RWPE1 (cell line): ENCODE measurements around the gene GTF3C2.

Experiments
- CTCF ChIA-PET: fragments of 350-600 bp; sonication (Branson Sonifier 250); formaldehyde crosslinking; extraction: SDS; loops from one replicate; lab custom pipeline; 2021; lab: Yijun Ruan, JAX
- POLR2A ChIA-PET: fragments of 400-600 bp; formaldehyde crosslinking; extraction: SDS; loops from one replicate; lab custom pipeline; 2020; ENCODE audit warnings: antibody characterized with exemption; ENCODE audit not compliant: low non-redundant PET; lab: Yijun Ruan, JAX
- DNase-seq: peaks from one replicate; pipeline ENCODE4 v3.0.0; 2012; ENCODE audit warnings: low spot score
- H3K27ac ChIP-seq: fragments of 450-650 bp; 2 replicates; pipeline ENCODE4 v1.5.1; 2017
- TF ChIP-seq, protein P1 (sequence below): fragments of 450-650 bp; conservative IDR thresholded peaks from 2 replicates; pipeline ENCODE4 v1.5.1; 2017; ENCODE audit warnings: low read depth, mild to moderate bottlenecking

Gene GTF3C2

DNA sequence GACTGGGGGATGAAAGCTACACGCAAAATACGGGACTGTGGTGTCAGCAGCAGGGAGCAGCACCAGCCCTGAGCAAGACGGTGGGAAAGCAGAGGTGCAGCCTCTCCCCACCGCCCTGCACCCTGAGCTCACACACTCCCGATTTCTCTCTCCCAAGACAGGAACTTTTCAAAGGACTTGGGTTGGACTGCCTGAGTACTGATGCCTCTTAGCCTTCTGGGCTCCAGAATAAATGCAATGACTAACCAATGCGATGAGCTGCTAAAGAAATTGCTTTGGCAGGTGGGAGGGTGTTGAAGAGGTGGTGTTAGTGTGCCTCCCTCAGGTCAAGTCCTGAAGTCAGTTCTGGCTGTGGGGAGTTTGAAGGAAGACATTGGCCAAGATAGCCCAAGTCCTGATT is 64.7 kb downstream of the GTF3C2 start:
- TF ChIP-seq, protein P1, sequence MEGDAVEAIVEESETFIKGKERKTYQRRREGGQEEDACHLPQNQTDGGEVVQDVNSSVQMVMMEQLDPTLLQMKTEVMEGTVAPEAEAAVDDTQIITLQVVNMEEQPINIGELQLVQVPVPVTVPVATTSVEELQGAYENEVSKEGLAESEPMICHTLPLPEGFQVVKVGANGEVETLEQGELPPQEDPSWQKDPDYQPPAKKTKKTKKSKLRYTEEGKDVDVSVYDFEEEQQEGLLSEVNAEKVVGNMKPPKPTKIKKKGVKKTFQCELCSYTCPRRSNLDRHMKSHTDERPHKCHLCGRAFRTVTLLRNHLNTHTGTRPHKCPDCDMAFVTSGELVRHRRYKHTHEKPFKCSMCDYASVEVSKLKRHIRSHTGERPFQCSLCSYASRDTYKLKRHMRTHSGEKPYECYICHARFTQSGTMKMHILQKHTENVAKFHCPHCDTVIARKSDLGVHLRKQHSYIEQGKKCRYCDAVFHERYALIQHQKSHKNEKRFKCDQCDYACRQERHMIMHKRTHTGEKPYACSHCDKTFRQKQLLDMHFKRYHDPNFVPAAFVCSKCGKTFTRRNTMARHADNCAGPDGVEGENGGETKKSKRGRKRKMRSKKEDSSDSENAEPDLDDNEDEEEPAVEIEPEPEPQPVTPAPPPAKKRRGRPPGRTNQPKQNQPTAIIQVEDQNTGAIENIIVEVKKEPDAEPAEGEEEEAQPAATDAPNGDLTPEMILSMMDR, result no peak
- ChIA-PET CTCF (interaction anchor here (0.6 to 2.3 kb wide), 4 partner anchors 11 to 840 kb away, joined by 3 to 12 read pairs (median 7); no protein-coding TSS in a partner anchor), POLR2A (no interaction called here)
- no peak overlapping the region for H3K27ac ChIP-seq
- no peak for DNase-seq

DNA sequence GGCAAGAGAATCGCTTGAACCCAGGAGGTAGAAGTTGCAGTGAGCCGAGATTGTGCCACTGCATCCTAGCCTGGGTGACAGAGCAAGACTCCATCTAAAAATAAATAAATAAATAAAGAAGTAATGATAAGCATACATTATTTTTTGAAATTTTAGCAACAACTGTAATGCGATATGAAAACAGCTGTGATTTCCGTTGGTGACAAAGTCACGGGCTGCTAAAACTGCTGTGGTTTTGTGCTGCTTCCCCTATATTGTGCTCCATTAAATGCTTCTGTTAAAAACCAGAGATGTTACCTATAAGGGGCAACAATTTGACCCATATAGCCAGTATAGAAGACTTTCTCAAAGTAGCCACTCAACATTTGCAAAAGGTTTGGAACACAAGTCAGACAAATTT is 66.0 kb downstream of the GTF3C2 start:
- POLR2A ChIA-PET, result no interaction called here
- no peak overlapping the region for H3K27ac ChIP-seq
- CTCF ChIA-PET, result no interaction called here
- TF ChIP-seq, protein P1, result no peak
- DNase-seq, result no peak

DNA sequence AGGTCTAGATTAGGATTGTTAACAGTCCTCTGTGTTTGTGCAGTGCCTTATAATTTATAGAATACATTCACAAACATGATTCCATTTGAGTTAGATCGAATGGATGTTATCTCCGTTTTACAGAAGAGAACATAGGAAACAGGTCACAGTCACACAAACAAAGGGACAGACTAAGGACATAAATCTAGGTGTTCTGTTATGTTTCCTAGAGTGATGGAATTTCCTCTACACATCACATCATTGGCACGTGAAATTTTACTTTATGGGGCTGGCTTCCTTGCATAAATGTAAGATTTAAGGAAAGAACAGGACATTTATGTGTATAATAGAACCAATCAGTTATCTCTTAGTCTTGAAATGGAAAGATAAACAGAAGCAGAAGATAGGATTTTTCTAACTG is 68.0 kb downstream of the GTF3C2 start:
- H3K27ac ChIP-seq, result no peak overlapping the region
- ChIA-PET CTCF (interaction anchor here (0.9 kb wide), 1 partner anchor 9 kb away, joined by 5 read pairs; no protein-coding TSS in a partner anchor), POLR2A (no interaction called here)
- no peak for DNase-seq
- TF ChIP-seq, protein P1, result no peak

DNA sequence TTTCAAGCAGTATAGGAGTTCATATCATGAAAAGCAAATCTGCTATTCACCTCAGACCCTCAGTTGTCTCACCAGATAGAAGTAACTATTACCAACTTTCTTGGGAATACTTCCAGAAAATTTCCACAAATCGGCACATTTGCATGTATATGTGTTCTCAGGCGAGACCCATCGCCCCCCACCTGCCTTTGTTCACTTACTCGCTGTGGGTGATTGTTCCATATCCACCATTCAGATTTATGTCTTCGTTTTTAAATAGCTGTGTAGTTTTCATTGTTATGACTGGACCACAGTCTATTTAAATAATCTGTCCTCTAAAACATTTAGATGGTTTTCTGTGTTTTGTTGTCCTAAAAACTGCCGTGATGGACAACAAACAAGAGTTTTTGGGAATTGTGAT is 71.1 kb downstream of the GTF3C2 start:
- ChIA-PET POLR2A (no interaction called here), CTCF (no interaction called here)
- DNase-seq, result no peak
- no peak overlapping the region for H3K27ac ChIP-seq
- TF ChIP-seq, protein P1, result no peak

DNA sequence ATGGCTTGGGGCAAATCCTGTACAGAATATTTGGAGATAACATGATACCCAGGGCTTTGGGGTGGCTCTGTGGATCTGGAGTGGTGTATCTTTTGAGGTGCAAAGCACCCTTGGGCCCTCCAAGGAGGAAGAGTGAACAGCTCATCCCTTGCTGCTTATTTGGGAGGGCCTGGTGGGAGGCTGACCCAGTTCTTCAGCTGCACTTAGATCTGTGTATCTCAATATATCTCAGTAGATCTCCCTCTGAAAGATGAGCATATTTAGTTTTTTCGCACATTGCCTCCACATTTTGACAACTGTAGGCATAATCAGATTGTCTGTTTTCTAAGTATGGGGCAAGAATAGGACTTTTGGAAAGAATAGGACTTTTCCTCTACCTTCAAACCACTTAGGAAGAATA is 71.6 kb downstream of the GTF3C2 start:
- CTCF ChIA-PET, result no interaction called here
- DNase-seq, result no peak
- TF ChIP-seq, protein P1, result no peak
- POLR2A ChIA-PET, result no interaction called here
- H3K27ac ChIP-seq, result no peak overlapping the region

DNA sequence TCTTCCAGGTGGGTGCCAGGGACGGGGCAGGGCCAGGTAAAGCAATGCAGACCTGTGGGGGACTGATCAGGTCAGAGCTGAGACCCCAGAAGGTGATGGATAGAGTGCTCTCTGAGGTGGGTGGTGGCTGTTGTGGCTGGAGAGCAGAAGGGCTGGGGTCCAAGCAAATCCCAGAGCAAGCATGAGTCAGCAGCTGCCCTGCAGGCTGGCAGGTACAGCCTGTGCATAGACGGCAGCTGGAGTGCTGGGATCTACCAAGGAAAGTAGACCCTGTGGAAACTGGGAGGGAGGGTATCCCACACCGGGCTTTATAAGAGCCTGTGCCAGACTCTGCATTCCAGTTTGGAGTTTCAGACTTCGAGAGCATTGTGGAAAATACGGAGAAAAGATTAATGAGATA is 73.7 kb downstream of the GTF3C2 start:
- ChIA-PET CTCF (interaction anchor here (0.7 kb wide), 1 partner anchor 17 kb away, joined by 3 read pairs; no protein-coding TSS in a partner anchor), POLR2A (interaction anchor here (0.6 kb wide), 1 partner anchor 32 kb away, joined by 3 read pairs; no protein-coding TSS in a partner anchor)
- no peak overlapping the region for H3K27ac ChIP-seq
- TF ChIP-seq, protein P1, result no peak
- no peak for DNase-seq
